ENCODE results near the gene MACROD2. TPM values are rescaled to one million over a fixed set of nuclear protein-coding genes. Genes with fewer than 3 reads are reported as not detected.

Gene MACROD2
- total and polyA plus RNA-seq, 2 donors (not counting 1 experiment from before 2014, with no cell fraction given): 5.3 to 6.7 TPM

DNA sequence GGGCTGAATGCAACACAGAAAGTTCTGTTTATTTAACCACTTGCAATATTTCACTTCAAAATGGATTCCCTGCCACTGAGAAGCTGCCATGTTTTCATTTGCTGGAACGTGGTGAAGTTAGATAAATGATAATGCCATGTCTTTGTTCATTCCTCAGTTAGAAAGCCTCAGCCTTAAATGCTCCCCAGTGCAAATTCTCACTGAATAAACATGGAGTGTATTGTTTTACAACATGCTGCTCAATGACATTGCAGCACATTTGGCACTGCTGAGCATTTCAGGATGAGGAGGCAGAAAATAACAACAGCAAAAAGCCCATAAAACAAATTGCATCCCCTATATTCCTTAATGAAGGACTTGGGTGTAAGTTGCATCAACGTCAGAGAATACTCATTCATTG is 1255.9 kb downstream of the MACROD2 start:
- no peak for TF ChIP-seq EZH2 (IDR thresholded peaks at IDR 0.05; ENCODE audit: borderline replicate concordance, insufficient read depth, low read depth, low read length, poor library complexity, severe bottlenecking)
- TF ChIP-seq, protein P1, sequence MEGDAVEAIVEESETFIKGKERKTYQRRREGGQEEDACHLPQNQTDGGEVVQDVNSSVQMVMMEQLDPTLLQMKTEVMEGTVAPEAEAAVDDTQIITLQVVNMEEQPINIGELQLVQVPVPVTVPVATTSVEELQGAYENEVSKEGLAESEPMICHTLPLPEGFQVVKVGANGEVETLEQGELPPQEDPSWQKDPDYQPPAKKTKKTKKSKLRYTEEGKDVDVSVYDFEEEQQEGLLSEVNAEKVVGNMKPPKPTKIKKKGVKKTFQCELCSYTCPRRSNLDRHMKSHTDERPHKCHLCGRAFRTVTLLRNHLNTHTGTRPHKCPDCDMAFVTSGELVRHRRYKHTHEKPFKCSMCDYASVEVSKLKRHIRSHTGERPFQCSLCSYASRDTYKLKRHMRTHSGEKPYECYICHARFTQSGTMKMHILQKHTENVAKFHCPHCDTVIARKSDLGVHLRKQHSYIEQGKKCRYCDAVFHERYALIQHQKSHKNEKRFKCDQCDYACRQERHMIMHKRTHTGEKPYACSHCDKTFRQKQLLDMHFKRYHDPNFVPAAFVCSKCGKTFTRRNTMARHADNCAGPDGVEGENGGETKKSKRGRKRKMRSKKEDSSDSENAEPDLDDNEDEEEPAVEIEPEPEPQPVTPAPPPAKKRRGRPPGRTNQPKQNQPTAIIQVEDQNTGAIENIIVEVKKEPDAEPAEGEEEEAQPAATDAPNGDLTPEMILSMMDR (IDR thresholded peaks at IDR 0.05): no peak
- Histone ChIP-seq H3K4me1 (ENCODE audit: control insufficient read depth in 2 of 2, insufficient read depth in 2 of 2, low read length in 2 of 2) (no peaks in the 10 kb centered on the region), H3K9ac (ENCODE audit: low read length) (no peak overlapping the region), H3K79me2 (ENCODE audit: control insufficient read depth, insufficient read depth, low read length) (no peaks in the 10 kb centered on the region), H3K9me3 (ENCODE audit: control extremely low read depth in 1 of 3, control insufficient read depth in 2 of 3, insufficient read depth in 1 of 3, low read length in 2 of 3) (no peaks in the 10 kb centered on the region), H3K4me3 (ENCODE audit: control extremely low read depth in 1 of 5, extremely low read depth in 1 of 5, insufficient read depth in 1 of 5, low read depth in 2 of 5, low read length in 4 of 5) (no peak overlapping the region), H3K27ac (ENCODE audit: low read length in 2 of 2) (no peak overlapping the region), H3K27me3 (replicated peaks in 1 of 4; ENCODE audit: control extremely low read depth in 1 of 4, control insufficient read depth in 3 of 4, insufficient read depth in 4 of 4, low read length in 3 of 4) (no peaks in the 10 kb centered on the region), H3K4me2 (replicated peaks; ENCODE audit: low read depth, low read length, poor library complexity, severe bottlenecking) (no peak overlapping the region), H3K36me3 (replicated peaks in 1 of 2; ENCODE audit: control extremely low read depth in 1 of 2, control insufficient read depth in 1 of 2, extremely low read depth in 1 of 2, insufficient read depth in 2 of 2, low read length in 1 of 2) (no peaks in the 10 kb centered on the region), H2AFZ (ENCODE audit: insufficient read depth, low read depth, low read length, poor library complexity, severe bottlenecking) (no peak overlapping the region), H4K20me1 (ENCODE audit: control insufficient read depth, insufficient read depth, low read length, poor library complexity, severe bottlenecking) (no peaks in the 10 kb centered on the region)
- ChIA-PET CTCF (no interaction called here), POLR2A (no interaction called here)
- ATAC-seq (ENCODE audit: low read depth) (no peak), DNase-seq (no peak)
- intact Hi-C loops (cut with micrococcal nuclease): no loop called here
- H3K27me3 Mint-ChIP-seq: no peaks in the 10 kb centered on the region
- H3K9me3 Mint-ChIP-seq (ENCODE audit: insufficient read depth): no peaks in the 10 kb centered on the region
- WGBS (ENCODE audit: insufficient coverage): no CpG with 5 or more reads among the region's 2 CpGs
- peaks cover 8% of the 10 kb centered on the region for H3K4me1 Mint-ChIP-seq
- H3K4me3 Mint-ChIP-seq: no peak overlapping the region
- no peak overlapping the region for H3K27ac Mint-ChIP-seq

DNA sequence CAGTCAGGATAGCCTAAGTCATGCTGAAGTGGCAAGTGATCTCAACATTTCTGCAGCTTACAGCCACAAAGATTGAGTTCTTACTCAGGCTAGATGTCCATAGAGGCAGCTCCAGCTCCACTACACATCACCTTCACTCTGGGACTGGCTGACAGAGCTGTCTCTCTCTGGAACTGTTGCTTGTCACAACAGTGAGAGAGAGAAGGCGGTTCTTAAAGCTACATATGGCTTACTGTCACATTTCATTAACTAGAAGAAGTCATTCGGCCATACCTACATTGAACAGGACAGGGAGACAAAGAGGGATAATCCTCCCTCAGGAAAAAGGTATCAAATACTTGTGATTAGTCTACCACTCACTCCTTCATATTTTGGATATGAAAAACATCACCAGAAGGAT is 1257.0 kb downstream of the MACROD2 start:
- H2AFZ ChIP-seq (ENCODE audit: insufficient read depth, low read depth, low read length, poor library complexity, severe bottlenecking): no peak overlapping the region
- no peaks in the 10 kb centered on the region for H3K9me3 ChIP-seq (ENCODE audit: control extremely low read depth in 1 of 3, control insufficient read depth in 2 of 3, insufficient read depth in 1 of 3, low read length in 2 of 3)
- H3K4me2 ChIP-seq (replicated peaks; ENCODE audit: low read depth, low read length, poor library complexity, severe bottlenecking): no peak overlapping the region
- POLR2A ChIA-PET: no interaction called here
- Mint-ChIP-seq H3K4me1 (peaks cover 8% of the 10 kb centered on the region), H3K4me3 (no peak overlapping the region), H3K27ac (no peak overlapping the region), H3K27me3 (no peaks in the 10 kb centered on the region), H3K9me3 (ENCODE audit: insufficient read depth) (no peaks in the 10 kb centered on the region)
- no peaks in the 10 kb centered on the region for H4K20me1 ChIP-seq (ENCODE audit: control insufficient read depth, insufficient read depth, low read length, poor library complexity, severe bottlenecking)
- no CpG with 5 or more reads among the region's 2 CpGs for WGBS (ENCODE audit: insufficient coverage)
- ATAC-seq (ENCODE audit: low read depth) (no peak), DNase-seq (no peak)
- no peaks in the 10 kb centered on the region for H3K36me3 ChIP-seq (replicated peaks in 1 of 2; ENCODE audit: control extremely low read depth in 1 of 2, control insufficient read depth in 1 of 2, extremely low read depth in 1 of 2, insufficient read depth in 2 of 2, low read length in 1 of 2)
- intact Hi-C loops (cut with micrococcal nuclease): no loop called here
- no peak overlapping the region for H3K27ac ChIP-seq (ENCODE audit: low read length in 2 of 2)
- no peaks in the 10 kb centered on the region for H3K27me3 ChIP-seq (replicated peaks in 1 of 4; ENCODE audit: control extremely low read depth in 1 of 4, control insufficient read depth in 3 of 4, insufficient read depth in 4 of 4, low read length in 3 of 4)
- H3K79me2 ChIP-seq (ENCODE audit: control insufficient read depth, insufficient read depth, low read length): no peaks in the 10 kb centered on the region
- CTCF ChIA-PET: no interaction called here
- TF ChIP-seq EZH2 (IDR thresholded peaks at IDR 0.05; ENCODE audit: borderline replicate concordance, insufficient read depth, low read depth, low read length, poor library complexity, severe bottlenecking): no peak
- TF ChIP-seq, protein P1 (IDR thresholded peaks at IDR 0.05): no peak
- H3K4me1 ChIP-seq (ENCODE audit: control insufficient read depth in 2 of 2, insufficient read depth in 2 of 2, low read length in 2 of 2): no peaks in the 10 kb centered on the region
- no peak overlapping the region for H3K9ac ChIP-seq (ENCODE audit: low read length)
- H3K4me3 ChIP-seq (ENCODE audit: control extremely low read depth in 1 of 5, extremely low read depth in 1 of 5, insufficient read depth in 1 of 5, low read depth in 2 of 5, low read length in 4 of 5): no peak overlapping the region
